Colon (tissue), 2 donors: ENCODE results near the gene GINS1.

Source experiments
- FAIRE-seq: peaks from 2 replicates; lab custom pipeline; 2012; peaks lifted over from hg19 to GRCh38; lab: Jason Lieb, UNC
- donor health status: control.
- donor health status: control.

The GINS1 gene

DNA sequence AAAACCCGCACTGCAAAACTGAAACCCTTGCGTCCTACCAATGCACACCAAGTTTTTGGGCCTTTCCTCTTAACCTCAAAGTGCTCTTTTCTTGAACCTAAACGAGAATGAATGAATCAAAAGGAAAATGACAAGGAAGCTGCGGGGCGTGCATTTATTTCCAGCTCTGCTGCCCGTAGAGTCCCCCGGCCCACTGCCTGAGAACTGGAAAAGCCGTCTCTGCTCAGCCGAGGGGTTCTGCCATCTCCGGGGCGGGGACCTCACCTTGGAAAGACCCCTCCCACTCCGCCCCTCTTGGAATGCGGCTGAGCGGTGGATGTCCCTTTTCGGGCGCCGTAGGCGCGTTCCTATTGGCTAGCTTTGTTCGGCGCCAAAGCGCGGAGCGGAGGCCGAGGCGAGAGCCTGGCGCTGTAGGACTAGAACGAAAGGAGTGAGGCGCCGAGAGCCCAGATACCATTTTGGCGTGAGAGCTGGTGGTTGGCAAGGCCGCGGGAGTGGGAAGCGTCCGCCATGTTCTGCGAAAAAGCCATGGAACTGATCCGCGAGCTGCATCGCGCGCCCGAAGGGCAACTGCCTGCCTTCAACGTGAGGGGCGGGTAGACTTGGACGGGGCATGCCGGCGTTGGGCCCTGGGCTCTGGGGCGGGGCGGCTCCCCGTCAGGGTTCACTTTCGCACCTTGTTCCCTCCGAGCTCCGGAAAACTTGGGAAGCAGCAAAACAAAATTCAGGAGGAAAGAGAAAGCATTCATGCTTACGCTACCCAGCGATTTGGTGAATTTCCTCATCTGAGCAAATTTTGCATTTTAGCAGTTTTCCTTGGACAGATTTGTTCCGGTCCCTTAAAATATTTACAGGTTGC, at the start of gene GINS1:
TSS of gene GINS1 (plus strand) at position 363 of the 859 bp plus-strand sequence. CDS start at position 511, 148 bp downstream.
- FAIRE-seq = no peak

DNA sequence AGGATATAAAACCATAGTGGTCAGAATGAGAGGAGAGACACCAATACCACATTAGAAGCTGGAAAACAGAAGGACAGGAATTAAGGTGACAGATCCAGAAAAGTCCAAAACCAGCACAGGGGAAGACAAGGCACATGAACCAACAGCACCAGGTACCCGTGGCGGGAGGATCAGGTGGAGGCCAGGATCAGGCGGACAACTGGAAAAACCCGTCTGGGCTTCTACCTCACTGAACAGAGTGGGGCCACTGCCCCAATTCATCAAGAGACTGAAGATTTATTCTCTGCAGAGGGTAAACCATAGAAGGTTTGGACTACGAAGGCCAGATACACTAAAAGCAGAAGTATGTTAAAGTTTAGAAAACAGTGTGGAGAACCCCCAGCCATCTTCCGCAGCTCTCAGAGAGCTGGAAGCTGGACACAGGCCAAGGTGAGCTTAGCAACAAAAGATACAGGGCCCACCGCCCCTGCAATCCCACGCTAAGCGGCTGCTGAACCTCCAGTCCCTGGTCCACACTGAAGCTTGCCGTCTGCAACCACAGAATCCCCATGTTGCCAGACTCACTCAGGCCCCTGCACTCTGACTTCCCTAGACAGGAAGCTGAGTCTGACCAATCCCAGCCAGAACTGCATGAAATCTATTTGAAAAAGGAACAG, 46.7 kb upstream of the GINS1 start:
- FAIRE-seq = no peak

DNA sequence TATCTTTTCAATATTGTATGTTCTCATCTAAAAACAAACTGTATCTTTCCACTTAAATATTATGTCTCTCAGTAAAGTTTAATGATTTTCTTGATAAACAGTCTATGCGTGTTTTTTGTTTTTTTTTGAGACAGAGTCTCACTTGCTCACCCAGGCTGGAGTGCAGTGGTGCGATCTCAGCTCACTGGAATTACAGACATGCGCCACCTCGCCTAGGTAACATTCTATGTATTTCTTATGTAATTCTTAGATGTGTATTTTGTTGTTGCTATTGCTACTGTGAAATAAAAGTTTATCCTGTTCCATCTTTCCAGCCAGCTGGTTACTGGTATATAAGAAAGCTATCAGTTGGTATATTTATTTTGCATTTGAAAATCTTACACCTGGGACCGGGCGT, 46.2 kb upstream of the GINS1 start:
- FAIRE-seq = no peak

DNA sequence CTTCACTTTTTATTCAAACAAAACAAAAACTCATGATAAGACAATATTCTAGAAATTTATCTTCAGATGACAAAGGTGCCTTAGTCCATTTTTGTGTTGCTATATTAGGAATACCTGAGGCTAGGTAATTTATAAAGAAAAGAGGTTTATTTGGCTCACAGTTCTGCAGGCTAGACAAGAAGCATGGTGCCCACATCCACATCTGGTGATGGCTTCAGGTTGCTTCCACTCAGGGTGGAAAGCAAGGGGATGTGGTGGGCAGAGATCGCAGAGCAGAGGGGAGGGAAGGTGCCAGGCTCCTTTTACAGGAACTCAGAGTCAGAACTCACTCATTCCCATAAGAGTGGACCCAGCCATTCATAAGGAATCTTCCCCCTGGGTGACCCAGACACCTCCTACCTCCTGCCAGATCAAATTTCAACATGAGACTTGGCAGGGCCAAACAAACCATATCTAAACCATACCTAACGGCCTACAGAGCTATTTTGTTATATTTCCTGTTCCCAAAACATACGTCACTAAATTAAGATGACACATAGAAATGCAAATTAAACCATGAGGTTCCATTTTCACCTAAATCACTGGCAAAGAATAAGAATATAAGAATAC, 43.2 kb upstream of the GINS1 start:
- no peak for FAIRE-seq

DNA sequence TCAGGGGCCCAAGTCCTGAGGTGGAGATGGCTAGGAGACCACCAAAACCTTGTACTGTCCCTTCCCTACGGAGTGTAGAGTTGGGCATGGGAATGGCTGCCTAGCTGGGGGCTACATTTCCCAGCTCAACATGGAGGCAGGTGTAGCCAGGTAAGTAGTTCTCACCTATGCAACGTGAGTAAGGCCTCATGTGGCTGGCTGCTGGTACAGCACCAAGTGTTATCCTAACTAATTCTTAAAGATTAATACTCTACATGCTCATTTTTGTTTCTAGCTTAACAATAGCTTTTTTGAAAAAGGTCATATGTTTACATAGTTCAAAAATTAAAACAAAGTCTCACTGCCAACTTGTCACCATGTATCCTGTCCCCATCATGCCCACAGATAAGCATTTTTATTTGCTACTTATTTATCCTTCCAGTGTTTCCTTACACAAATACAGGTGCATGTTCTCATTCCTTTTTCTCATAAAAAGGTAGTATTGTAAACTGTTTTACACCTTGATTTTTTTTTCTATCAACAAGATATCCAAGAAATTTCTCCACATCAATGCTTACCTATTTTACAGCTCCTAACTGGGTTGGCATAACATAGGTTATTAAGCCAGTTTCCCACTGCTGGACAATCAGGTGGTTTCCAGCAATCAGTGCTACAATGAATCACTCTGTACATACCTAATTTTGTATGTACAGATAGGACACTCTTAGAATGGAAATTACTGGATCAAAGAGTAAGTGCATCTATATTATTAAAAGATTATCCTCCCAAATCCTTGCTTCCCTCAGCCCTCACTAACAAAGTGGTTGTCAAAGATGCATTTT, 42.4 kb upstream of the GINS1 start:
- no peak for FAIRE-seq

DNA sequence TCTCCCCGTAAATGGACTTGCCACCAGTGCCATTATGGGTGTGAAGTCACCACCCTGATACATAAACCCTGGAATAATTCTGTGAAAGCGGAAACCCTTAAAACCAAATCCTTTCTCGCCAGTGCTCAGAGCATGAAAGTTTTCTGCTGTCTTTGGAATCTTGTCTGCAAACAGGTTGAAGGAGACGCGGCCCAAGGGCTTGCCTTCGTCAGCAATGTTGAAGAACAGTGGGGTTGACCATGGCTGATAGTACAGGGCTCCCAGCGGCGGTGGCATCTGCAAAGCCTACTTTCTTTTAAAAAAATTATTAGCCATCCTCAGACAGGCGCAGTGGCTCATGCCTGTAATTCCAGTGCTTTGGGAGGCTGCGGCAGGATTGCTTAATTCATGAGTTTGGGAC, 38.9 kb upstream of the GINS1 start:
- FAIRE-seq = no peak

DNA sequence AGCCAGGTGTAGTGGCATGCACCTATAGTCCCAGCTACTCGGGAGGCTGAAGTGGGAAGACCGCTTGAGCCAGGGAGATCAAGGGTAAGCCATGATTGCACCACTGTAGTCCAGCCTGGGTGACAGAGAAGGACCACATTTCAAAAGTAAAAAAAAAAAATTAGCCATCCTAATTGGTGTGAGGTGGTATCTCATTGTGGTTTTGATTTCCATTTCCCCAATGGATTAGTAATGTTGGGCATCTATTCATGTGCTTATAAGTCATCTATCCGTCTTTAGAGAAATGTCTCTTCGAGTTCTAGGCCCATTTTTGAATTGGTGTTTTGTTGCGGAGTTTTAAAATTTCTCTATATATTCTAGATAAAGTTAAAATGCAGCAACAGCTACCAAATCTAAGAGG, 38.5 kb upstream of the GINS1 start:
- FAIRE-seq = no peak

DNA sequence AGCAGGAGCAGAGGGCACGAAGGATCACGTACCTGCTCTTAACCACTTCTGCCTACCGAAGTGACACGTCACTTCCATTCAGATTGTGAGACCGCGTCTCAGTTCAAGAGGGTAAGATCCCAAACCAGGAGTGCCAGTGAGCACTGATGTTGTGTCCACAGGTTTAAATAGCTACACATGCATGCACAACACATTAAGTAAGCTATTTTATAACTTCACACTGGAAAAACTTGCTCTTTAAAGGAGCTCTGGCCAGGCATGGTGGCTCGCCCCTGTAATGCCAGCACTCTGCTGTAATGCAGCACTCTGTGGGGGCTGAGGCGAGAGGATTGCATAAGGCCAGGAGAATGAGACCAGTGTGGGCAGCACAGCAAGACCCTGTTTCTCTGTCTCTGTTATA, 37.9 kb upstream of the GINS1 start:
- no peak for FAIRE-seq

DNA sequence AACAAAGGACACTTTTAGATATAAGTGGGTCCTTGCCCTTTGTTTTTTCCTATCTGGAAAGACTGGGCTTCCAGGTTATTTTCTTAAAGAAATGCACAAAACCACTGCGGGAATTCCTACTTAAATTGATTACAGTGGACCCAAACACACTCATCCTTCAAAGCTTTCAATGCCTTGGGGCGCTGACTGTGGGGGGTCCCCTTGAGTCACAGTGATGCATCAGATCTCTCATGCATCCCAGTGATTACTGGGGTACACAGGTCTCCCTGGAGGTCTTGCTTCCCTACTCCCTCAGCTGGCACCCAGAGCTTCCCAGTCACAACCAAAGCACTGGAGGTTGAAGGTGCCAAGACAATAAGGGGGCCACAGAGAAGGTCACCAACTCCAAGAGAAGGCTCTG, 37.5 kb upstream of the GINS1 start:
- no peak for FAIRE-seq

DNA sequence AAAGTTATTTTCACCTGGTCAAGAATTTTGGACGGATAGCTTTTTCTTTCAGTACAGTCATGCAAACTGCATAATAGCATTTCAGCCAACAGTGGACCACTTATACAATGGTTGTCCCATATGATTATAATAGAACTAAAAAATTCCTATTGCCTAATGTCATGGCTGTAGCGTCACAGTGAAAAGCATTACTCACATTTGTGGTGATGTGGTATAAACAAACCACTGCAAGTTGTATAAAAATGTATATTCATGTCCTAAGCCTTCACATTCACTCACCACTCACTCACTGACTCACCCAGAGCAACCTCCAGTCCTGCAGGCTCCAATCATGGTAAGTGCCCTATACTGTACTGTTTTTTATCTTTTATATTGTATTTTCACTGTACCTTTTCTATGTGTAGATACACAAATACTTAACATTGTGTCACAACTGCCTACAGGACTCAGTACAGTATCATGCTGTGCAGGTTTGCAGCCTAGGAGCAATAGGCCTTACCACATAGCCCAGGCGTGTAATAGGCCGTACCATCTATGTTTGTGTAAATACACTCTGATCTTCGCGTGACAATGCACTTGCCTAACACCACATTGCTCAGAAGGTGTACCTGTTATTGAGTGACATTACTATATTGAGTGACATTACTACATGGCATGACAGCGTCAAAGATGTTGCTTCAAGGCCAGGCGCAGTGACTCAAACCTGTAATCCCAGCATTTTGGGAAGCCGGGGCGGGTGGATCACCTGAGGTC, 34.7 kb upstream of the GINS1 start:
- no peak for FAIRE-seq

DNA sequence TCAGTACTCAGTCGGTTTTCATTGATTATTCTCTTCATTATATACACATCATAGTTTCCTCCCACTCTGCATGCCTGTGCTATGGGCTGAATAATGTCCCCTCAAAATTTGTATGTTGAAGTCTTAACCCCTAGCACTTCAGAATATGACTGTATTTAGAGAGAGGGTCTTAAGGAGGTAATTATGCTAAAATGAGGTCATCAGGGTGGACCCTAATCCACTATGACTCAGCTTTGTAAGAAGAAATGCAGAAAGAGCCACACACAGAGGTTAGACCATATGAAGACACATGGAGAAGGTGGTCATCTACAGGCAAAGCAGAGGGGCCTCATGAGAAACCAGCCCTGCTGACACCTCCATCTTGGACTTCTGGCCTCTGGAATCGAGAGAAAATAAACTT, 32.6 kb upstream of the GINS1 start:
- no peak for FAIRE-seq

DNA sequence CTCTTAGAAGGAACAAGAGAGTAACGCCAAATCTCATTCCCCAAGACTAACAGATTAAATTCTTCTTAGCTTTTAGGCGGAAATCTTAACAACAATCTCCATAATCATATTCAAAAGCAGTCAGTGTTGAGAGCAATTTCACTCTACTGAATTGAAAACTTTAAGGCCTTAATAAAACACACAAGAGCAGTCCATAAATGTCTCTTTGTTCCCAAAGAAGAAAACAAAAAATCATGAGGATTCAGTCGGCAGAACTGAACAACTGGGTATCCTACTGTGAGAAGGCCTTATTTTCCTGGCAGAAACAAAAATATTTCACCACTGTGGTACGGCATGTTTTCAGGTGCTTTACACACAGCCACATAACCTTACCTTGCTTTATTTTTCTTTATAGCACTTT, 31.2 kb upstream of the GINS1 start:
- no peak for FAIRE-seq

DNA sequence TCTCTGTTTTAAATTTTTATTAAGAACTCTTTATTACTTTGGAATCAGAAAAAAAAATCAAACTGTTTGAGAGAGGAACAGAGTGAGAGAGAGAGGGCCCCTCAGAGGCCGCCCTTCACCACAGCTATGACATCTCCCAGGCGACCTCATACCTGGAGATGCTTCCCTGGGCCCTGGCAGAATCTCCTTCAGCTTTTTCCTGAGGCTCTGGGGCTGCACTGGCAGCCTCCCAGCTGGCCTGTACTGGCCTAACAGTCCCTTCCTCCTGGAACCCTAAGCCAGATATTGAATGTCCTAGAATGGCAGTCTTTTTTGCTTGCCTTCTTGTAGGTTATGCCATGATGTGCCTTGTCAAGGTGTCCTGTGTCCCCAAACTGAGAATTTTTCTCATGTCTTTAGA, 30.6 kb upstream of the GINS1 start:
- FAIRE-seq = no peak

DNA sequence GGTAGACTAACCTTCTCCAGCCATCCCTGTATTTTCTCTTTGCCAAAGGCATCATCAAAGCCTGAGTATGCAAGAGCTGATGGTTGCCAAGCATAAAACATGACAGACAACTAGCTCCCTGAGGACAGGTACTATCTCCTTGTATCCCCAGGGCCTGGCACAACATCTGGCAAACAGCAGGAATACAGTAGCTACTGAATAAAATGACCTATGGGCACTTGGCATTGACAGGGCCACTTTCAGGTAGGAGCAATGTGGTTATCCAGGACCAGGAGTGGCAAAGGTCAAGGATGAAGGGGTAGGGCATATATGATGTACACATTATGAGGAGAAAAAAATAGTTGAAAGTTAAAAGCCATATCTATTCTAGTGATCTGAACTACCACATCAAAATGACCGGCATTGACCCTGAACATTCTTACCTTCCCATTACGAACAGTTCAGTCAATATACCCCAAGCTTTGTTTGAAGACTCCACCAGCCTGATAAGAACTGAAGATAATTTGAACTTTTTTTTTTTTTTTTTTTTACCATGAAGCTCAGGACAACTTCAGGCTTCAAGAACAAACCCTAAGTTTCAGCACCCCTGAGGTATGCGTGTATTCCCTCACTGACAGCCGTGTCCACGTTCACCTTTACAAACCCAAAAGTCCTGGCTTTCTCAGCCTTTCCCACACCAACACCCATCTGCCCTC, 29.1 kb upstream of the GINS1 start:
- FAIRE-seq = no peak

DNA sequence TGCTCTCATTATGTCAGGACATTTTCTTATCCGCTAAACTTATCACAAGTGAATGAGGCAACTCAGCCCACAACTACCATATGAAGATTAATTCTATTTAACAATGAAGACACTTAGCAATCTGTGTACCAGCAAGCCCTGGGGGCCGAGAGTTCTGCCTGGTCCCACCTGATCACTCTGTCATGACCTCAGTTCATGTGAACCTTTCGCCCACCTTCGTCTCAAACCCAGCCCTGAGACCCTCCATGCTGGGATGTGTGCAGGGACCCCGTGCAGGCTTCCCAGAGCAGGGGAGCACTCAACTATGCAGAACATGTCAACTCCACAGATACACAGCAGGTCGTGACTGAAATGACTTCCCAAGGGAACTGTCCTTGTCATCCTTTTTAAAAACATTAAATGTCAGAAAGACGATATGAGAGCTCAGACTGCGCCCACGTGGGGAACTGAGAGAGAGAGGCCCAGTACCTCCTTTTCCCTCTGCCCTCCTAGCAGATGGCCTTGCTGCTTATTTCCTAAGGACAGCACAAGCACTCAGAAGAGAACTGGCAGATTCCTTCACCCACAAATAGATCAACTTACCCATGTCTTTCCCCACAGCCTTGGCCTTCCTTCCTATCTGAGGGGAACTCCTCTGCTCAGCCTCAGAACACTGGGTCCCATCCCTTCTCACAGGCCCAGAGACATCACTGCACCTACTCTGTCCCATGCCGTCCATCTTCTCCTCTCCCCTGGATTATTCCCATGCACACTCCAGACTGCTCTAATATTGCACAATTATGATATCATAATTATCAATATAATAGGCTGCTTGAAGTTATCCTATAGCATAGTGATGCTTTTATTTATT, 28.4 kb upstream of the GINS1 start:
- no peak for FAIRE-seq

DNA sequence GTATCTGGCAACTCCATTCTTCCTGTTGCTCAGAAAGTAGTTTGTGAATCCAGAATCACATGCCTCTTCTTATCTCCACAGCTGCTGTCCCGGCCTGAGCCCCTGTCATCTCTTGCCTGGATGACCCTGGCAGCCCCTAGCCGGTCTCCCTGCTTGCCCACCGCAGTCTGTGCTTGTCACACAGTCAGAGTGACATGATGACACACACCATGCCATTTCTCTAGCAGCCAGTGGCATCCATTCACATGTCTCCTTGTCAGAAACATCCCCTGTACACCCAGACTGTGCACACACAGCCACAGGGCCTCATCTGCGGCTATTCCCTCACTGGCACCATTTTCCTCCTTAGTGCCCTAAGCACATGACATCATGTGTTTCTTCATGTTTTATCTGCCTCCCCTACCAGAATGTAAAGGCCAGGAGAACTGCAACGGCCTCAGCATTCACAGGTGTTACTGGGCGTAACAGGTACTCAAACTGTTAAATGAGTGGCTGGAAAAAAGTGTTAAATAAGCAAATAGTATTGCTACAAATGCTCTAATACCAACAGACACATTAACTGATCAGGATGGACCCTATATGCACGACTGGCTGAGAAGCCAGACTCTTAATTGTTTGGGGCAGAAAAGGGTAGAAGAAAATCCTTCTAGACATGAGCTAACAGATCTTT, 26.4 kb upstream of the GINS1 start:
- no peak for FAIRE-seq

DNA sequence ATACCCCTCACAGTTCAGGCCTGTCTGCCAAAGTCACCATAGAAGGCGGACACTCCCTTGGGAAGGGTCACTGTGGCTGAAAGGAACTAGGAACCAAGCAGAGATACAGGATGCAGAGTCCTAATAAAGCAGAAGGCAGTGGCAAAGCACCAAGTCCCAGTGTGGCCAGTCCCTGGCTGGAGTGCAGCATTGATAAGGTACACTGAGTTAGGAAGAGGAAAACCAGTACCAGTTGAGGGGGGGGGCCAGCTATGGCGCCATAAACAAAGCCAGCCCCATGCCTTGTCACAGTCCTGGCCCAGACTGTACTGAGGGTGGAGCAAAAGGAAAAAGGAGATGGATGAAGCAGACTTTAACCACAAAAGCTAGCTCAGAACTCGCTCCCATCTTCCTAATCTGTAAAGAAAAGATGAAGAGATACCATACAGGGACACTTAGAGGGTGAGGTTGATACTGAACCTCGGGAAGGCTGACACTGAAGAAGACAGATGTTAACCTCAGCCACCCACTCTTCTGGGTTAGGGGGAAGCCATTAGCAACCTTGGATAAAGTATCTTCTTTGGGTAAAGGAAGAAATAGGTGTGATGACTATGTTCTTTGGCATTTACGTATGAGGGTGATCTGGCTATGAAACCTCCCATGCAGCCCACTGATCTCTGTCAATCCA, 24.6 kb upstream of the GINS1 start:
- FAIRE-seq = no peak

DNA sequence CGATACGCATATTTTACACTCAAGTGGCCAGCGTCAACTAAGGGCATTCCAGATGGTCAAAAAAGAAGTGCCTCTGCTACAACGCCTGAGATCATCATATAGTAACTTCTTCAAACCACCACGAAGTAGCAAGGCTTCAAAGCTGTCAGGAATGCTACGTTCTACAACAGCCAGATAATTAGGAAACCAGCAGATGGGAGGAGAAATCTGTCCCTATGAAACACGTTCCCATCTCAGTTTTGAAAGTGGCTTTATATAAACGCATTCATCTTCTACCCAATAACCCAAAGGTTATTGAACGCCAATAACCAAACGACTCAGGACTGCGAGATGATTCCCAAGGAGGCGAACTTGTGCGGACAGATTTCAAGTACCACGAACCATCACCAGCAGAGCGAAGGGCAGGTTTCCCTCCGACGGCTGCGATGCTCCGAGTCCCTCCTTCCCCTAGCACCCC, 18.0 kb upstream of the GINS1 start:
- no peak for FAIRE-seq
